Left ventricle myocardium superior (tissue), 1 donor: ENCODE results near the gene MLST8. TPM values are rescaled to one million over a fixed set of nuclear protein-coding genes. Genes with fewer than 3 reads are reported as not detected.

Experiments
- ATAC-seq: fragments of 200-7000 bp; cut with Tn5 transposase; one replicate; pipeline ENCODE4 v1.9.1; 2020; ENCODE audit warnings: mild to moderate bottlenecking, moderate library complexity
- DNase-seq: peaks from one replicate; pipeline ENCODE4 v3.0.0-alpha.2; 2020
- intact Hi-C: fragments of 100-400 bp; cut with micrococcal nuclease; formaldehyde crosslinking; loops from one replicate; pipeline ENCODE4 v1.11.0; 2022
- total RNA-seq: library from RNA; stranded (reverse); fragmentation: NEBNext Ultra II Directional; extraction: Animal tissue kit (Norgen Biotek cat#: 25700); gene quantifications from one replicate; pipeline ENCODE4 v1.2.1, GENCODE V29; 2021
- donor health status: DM: no; HTN: yes; CAD: no; lungs with severe emphysema.

Gene MLST8
- total RNA-seq, 1 donor from 2014 or later = 29.9 TPM

DNA sequence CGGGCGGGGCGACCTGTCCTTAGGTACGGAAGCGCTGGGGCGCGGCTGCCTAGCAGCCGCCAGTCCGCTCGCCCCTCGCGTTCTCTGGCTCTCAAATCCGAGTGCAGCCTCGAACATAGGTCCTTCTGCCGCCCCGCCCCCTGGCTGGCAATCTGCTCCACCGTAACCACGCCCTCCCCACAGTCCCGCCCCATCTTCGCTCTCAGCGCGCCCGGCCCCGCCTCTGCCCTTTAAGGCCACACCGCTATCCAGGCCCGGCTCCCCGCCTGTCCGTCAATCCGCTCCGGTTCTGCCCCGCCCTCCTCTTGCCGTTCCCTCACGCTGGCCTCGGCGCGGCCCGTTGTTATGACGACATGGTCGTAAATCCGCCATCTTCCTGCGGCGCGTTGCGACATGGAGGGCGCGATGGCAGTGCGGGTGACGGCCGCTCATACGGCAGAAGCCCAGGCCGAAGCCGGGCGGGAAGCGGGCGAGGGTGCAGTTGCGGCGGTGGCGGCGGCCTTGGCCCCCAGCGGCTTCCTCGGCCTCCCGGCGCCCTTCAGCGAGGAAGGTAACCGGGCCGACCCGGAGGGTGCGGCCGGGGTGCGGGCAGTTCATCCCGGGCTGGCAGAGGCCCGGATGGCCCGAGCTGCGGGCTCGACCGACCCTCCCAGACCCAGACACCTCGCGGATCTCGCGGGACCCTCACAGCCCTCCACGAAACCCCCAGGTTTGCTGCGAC lies 18.1 kb downstream of the MLST8 start, which contains the start of gene E4F1:
Gene E4F1 (plus strand): TSS at position 371 of the 721 bp plus-strand sequence. CDS start 23 bp downstream, at position 394.
- ATAC-seq = peak; percentile 99
- intact Hi-C loops = no loop called here

DNA sequence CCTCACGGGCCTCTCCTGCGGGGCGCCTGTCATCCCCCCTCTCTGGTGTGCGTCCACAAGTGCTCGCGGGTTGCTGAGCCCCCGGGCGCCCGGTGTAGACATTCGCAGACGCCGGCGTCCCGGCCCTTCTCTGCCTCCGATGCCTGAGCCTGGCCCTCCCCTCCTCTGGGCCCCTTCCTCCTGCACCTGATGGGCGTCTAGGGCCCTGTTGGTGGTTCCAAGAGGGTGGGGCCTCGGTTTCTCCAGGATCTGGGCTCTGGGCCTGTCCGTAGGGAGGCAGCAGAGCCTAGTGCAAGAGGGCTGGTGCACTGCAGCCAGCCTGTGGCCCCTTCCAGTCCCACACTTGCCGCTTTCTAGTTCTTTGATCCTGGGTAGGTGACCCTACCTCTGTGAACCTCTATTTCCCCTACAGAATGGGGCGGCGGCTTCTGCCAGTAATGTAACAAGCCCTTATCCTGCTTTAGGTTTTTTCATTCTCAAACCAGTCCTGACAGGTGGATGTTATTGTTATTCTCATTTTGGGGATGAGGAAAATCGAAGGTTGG lies 18.8 kb downstream of the MLST8 start:
- DNase-seq (no peak), ATAC-seq (peak; percentile 53)
- intact Hi-C loops = no loop called here

More for the DNA sequence above, 18.1 kb downstream of the MLST8 start, which contains the start of gene E4F1:
- peak; percentile 100 for DNase-seq

DNA sequence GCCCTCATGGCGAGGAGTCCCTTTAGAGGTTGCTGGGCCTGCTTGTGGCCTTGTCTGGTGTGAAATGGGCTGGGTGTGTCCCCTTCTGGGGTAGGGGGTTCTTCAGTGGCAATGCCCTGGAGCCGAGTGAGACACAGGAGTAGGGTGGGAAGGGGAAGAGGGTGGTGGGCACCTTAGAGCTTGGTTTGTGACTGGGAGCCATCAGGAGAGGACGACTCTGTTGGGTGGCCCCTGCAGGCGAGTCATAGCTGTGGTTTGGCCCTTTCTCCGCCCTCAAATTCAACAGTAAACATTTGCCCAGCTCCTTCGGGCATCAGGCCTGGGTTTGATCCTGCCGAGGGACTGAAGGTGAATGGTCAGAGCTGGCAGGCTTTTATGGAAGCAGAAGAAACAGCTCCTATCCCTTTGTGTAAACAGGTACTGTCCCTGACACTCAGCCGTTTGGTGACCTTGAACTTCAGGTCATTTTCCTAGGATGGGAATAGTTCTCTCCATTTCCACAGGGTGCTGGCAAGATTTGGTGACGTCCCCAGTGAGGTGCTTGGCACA lies 21.1 kb downstream of the MLST8 start:
- no peak for ATAC-seq
- intact Hi-C loops = no loop called here
- DNase-seq = no peak

DNA sequence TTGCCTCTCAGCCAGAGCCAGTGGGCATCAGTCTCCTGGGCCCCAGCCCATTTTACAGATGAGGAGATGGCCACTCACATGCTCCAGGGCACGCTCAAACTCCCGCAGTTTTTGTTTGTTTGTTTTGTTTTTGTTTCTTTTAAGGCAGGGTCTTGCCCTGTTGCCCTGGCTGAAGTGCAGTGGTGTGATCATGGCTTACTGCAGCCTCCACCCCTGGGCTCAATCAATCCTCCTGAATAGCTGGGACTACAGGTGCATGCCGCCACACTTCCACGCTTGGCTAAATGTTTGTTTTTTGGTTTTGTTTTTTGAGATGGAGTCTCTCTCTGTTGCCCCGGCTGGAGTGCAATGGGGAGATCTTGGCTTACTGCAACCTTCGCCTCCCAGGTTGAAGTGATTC lies 21.7 kb downstream of the MLST8 start:
- DNase-seq = no peak
- intact Hi-C loops = no loop called here
- no peak for ATAC-seq

DNA sequence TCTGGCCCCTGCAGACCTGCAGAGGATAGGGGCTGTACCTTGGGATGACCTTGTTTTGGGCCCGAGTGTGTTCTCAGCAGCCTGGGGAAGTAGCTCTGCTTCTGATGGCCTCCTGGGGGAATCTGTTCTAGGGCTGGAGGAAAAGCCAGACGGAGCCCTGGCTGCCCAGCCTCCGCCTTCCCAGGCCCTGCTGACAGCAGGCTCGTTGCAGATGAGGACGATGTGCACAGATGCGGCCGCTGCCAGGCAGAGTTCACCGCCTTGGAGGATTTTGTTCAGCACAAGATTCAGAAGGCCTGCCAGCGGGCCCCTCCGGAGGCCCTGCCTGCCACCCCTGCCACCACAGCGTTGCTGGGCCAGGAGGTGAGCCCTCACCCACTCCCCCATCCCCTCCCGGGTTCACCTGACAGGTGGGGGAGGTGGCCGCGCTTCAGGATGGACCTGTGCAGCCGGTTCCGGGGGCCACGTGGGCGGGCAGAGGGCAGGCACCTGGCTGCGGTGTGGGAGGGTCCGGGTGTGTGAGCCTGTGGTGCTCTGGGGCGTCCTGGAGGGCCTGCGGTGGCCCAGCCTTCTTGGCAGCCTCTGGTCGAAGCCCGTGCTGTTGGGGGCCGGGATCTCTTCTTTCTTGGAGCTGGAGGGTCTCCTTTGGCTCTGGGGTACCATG lies 23.0 kb downstream of the MLST8 start:
- no peak for ATAC-seq
- intact Hi-C loops = no loop called here
- DNase-seq = peak; percentile 25

DNA sequence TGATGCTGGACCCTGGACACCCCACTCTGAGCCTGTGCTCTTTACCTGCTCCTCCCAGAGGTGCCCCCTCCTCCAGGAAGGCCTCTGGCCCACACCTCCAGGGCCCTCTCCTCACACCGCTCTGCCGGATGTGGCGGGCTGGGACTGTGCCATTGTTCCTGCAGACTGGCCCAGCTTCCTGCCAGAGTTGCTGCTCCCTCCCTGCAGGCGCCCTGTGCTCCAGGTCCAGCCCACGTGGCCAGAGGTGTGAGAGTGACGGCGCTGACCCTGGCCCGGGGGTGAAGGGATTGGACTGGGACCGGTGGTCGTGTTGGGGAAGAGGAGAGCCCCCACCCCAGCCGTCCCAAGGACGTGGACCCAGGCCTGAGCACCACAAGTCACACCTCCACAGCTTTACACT lies 23.8 kb downstream of the MLST8 start:
- intact Hi-C loops = no loop called here
- DNase-seq (no peak), ATAC-seq (no peak)

DNA sequence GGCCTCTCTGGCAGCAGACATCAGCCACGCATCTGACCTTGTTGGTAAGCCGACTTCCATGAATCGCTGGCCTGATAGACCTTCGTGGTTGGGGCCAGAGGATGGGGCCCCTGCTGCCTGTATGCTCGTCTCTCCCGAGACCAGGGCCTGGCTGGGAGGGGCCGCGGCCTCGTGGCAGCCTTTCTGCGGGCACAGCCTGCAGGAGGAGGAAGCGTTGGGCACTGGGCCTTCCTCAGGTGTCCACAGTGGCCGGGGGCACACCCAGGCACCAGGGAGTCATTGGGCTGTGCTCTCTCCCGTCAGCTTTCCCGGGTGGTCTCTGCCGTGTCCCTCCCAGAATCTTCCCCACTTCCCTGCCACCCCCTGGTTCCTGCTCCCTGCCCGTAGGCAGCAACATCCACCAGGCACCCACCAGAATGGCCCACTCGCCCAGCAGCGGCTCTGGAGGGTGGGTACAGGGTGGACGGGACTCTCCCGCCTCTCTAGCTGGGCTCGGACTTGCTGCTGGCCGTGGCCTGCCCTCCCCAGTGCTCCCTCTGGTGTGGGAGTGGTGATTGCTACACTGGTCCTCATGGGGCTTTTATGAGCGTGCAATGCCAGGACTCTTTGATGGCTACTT lies 24.5 kb downstream of the MLST8 start:
- no peak for ATAC-seq
- intact Hi-C loops = no loop called here
- no peak for DNase-seq

DNA sequence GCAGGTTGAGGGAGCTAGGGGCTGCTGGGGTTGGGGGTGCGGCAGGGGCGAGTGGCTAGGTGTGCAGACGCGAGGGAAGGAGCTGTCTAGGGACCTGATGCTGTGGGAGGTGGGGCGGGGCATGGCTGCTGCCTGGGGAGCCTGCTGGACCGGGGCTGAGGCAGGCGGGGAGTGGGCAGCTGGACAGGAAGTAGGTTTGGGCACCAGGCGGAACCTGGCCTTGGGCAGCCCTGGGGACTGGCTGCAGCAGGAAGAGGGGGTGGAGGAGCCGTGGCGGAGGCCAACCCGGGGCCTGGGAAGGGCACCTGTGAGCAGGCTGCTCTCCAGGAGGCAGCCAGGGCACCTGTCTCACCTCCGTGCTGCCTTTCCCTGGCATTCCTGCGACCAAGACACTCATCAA lies 25.1 kb downstream of the MLST8 start:
- ATAC-seq = no peak
- intact Hi-C loops = no loop called here
- DNase-seq = no peak

DNA sequence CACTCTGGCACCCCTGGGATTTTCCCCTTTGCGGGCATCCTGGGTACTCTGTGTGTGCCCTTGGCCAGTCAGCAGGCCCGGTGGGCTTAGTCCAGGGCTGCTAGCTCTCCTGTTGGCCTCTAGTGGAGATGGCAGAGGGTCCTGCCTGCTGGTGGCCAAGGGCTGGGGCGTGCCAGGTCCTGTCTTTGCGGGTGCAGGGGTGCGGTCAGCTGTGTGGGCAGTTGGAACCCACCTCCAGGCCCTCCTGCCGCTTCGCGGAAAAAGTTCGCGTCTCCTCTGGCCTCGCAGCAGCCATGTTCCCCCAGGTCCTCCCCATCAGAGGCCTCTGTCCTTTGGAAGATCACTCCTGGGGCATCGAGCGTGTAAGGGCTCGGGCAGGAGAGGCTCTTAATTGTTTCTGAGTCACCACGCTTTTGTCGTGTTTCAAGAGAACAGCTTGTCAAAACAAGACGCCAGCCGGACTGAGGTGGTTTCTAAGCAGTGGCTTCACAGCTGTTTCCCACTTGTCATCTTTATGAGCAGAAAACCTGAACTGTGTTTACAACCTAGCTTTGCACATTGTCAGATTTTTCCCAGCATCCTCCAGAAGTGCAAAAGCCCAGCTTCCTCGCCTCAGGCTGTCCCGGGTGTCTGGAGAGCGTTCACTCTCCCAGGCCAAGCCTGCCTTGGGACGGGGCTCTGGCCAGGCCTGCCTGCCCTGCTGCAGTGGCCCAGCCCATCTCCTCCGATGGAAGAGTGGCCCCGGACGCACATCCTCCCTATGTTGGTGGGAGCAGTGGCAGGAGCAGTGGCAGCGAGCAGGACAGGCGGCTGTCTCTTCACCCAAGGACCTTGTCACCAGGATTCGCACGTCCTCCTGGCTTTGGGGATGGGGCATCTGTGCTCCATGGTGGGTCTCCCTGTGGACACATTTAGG lies 26.0 kb downstream of the MLST8 start:
- DNase-seq (no peak), ATAC-seq (no peak)
- intact Hi-C loops = no loop called here

DNA sequence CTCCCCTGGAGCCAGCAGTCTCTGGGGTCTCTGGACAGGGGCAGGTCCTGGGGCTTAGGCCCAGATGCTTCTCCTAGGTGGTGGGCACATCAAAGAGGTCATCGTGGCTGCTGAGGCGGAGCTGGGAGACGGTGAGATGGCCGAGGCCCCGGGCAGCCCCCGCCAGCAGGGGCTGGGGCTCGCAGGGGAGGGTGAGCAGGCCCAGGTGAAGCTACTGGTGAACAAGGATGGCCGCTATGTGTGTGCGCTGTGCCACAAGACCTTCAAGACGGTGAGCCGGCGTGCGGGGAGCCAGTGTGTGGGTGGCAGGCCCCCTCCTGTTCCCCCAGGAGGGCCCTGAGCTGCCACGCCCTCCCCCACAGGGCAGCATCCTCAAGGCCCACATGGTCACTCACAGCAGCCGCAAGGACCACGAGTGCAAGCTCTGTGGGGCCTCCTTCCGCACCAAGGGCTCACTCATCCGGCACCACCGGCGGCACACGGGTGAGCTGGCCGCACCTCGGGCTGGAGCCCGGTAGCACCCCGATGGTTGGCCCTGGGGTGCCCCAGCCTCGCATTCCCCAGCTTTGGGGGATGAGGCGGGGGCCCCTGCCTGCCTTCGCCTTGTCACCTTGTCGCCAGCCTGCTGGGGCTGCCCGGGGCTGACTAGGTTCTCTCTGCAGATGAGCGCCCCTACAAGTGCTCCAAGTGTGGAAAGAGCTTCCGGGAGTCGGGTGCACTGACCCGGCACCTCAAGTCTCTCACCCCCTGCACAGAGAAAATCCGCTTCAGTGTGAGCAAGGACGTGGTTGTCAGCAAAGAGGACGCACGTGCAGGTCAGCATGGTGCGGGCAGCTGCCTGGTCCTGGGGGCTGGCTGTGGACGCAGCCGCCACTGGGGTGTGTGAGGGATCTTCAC lies 27.1 kb downstream of the MLST8 start:
- DNase-seq (no peak), ATAC-seq (no peak)
- intact Hi-C loops = no loop called here

DNA sequence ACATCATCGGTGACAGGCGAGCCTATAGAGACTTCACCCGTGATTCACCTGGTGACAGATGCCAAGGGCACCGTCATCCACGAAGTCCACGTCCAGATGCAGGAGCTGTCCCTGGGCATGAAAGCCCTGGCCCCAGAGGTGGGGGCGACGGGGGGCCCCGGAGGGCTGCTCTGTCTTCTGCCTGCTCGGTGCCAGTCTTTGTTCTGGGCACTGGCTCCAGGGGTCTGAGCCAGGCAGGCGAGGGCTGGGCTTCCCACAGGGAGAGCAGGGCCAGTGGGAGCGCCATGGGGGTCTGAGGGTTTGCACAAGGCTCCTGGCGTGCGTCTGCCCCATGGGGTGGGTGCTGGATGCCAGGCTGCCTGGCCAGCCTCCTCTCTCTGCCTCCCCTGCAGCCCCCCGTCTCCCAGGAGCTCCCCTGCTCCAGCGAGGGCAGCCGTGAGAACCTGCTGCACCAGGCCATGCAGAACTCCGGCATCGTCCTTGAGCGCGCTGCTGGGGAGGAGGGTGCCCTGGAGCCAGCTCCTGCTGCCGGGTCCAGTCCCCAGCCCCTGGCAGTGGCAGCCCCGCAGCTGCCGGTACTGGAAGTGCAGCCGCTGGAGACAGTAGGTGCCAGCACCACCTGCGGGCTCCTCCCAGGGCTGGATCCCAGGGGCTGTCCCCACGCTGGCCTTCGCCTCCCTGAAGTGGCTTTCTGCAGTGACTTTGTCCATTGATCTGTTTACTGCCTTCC lies 28.0 kb downstream of the MLST8 start:
- peak; percentile 22 for DNase-seq
- intact Hi-C loops = no loop called here
- no peak for ATAC-seq

DNA sequence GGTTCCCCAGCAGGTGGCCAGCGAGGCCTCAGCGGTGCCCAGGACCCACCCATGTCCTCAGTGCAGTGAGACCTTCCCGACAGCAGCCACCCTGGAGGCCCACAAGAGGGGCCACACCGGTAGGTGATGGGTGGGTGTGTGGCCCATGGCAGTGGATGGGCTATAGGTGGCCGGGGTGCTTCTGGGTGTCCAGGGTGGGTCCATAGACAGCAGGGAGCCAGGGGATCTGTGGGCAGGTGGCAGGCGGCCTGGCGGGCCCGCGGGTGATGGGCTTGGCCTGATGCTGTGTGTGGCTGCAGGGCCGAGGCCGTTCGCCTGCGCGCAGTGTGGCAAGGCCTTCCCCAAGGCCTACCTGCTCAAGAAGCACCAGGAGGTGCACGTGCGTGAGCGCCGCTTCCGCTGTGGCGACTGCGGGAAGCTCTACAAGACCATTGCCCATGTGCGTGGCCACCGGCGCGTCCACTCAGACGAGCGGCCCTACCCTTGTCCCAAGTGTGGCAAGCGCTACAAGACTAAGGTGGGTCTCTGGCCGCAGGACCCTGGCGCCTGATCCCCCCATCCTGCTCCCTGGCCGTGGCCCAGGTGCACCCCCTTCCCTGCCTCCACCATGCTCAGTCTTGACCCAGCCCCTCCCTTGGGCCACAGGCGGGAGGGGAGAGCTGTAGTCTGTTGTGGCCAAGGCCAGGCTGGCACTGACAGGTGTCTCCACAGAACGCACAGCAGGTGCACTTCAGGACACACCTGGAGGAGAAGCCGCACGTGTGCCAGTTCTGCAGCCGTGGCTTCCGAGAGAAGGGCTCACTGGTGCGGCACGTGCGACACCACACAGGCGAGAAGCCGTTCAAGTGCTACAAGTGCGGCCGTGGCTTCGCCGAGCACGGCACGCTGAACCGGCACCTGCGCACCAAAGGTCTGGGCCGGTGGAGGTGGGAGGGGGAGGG lies 28.9 kb downstream of the MLST8 start:
- peak; percentile 27 for DNase-seq
- intact Hi-C loops = no loop called here
- no peak for ATAC-seq

DNA sequence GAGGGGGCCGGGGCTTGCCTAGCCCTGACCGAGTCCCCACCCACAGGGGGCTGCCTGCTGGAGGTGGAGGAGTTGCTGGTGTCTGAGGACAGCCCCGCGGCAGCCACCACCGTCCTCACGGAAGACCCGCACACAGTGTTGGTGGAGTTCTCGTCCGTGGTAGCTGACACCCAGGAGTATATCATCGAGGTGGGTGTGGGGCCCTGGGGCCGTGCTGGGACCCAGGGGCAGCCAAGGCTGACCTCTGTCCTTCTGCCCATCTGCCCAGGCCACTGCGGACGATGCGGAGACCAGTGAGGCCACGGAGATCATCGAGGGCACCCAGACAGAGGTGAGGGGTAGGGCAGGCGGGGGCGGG lies 29.5 kb downstream of the MLST8 start:
- ATAC-seq (no peak), DNase-seq (peak; percentile 26)
- intact Hi-C loops = no loop called here

DNA sequence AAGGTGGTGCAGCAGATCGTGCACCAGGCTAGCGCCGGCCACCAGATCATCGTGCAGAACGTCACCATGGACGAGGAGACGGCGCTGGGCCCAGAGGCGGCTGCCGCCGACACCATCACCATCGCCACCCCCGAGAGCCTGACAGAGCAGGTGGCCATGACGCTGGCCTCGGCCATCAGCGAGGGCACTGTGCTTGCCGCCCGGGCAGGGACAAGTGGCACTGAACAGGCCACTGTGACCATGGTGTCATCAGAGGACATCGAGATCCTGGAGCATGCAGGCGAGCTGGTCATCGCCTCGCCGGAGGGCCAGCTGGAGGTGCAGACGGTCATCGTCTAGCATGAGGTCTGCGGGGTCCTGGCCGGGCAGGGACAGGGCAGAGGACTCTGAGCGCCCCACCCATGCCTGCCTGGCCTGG lies 30.0 kb downstream of the MLST8 start:
- intact Hi-C loops = no loop called here
- ATAC-seq (no peak), DNase-seq (no peak)

DNA sequence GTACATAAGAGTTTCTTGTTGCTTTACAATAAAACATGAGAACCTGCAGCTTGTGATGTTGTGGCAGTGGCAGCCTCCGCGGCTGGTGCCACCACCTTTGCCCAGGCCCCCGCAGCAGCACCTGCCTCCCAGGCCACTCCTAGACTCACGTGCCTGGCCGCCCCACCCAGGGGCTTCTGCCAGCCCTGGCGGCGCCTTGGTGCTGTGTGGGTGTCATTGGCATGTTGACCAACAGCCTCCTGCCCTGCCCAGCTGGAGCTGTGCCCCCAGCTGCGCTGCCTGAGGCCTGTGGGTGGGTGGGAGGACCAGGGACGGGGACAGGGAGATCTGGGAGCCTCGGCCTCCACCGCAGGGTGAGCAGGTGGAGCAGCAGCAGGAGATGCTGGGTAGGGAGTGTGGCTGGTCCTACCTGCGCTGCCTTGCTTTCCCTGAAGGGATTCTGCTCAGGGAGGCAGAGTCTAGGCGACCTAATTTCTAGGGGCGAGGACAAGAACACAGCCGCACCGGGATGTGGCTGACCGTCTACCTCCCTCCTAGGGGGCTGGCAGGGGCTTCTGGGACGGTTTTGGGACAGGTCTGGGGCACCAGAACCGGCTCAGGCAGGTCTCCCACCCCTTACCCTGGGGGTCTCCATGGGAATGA lies 30.6 kb downstream of the MLST8 start:
- DNase-seq (peak; percentile 32), ATAC-seq (no peak)
- intact Hi-C loops = no loop called here
